ENCODE results near the gene TYW5. TPM values are rescaled to one million over a fixed set of nuclear protein-coding genes. Genes with fewer than 3 reads are reported as not detected.

The TYW5 gene
- total and polyA plus RNA-seq, 4 donors, result 3.3 to 18.8 (median 4.9) TPM

GRCh38 chr2:199983534-199983933 lies 28.2 kb upstream of the TYW5 start:
- no peak for ATAC-seq (ENCODE audit: insufficient read depth, low FRiP score)
- 66 to 73% methylated on average over 1 of the region's 1 CpG for WGBS, 2 donors
- TF ChIP-seq, protein P1, sequence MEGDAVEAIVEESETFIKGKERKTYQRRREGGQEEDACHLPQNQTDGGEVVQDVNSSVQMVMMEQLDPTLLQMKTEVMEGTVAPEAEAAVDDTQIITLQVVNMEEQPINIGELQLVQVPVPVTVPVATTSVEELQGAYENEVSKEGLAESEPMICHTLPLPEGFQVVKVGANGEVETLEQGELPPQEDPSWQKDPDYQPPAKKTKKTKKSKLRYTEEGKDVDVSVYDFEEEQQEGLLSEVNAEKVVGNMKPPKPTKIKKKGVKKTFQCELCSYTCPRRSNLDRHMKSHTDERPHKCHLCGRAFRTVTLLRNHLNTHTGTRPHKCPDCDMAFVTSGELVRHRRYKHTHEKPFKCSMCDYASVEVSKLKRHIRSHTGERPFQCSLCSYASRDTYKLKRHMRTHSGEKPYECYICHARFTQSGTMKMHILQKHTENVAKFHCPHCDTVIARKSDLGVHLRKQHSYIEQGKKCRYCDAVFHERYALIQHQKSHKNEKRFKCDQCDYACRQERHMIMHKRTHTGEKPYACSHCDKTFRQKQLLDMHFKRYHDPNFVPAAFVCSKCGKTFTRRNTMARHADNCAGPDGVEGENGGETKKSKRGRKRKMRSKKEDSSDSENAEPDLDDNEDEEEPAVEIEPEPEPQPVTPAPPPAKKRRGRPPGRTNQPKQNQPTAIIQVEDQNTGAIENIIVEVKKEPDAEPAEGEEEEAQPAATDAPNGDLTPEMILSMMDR (IDR thresholded peaks at IDR 0.05; ENCODE audit: control extremely low read depth, extremely low read depth), result no peak

DNA sequence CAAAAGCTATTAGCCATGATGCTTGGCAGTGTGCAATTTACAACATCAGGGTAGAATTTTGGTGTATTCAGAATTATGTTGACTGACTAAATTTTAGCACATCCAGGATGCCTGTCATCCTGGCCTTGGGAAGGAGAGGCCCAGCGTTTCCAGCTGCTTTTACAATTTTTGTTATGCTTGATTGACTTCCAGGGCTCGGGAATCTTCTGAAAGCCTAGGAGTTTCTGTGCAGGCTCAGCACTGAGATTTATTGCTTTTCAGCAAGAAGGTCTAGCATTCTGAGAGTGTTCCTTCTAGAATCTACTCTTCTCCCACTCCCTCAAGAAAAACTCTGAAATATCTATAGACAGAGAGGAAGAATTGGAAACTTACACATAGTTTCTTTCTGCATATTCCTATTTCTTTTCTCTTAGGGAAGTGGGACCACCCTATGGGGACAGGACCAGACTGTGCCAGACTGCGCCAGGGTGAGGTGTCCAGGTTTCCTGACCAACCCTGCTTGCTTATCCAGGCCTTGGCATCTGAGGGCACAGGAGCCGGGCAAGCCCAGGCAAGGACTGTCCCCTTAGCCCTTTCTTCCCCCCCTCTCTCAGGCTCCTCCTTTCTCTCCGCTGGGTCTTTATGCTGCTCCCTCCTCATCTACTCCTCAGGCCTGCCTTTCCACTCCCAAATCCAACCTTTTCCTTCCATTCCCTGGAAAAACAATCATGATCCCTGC lies 27.0 kb upstream of the TYW5 start:
- 80 to 86% methylated on average over 5 of the region's 5 CpGs for WGBS, 2 donors
- DNase-seq, result no peak
- Histone ChIP-seq H3K36me3 (ENCODE audit: control insufficient read depth in 4 of 4, insufficient read depth in 4 of 4, low read length in 4 of 4) (no peaks in the 10 kb centered on the region), H3K4me3 (no peak overlapping the region), H3K9me3 (ENCODE audit: control insufficient read depth in 4 of 4, insufficient read depth in 3 of 4, low read length in 3 of 4) (no peaks in the 10 kb centered on the region), H3K9ac (ENCODE audit: insufficient read depth in 1 of 2, low read length in 2 of 2) (no peak overlapping the region), H3K4me1 (ENCODE audit: control insufficient read depth in 5 of 5, insufficient read depth in 5 of 5, low read length in 5 of 5) (peaks cover 0 to 10% (median 0%) of the 10 kb centered on the region in 5 donors), H3K27ac (ENCODE audit: low read depth in 1 of 2, low read length in 1 of 2) (no peak overlapping the region), H3K27me3 (ENCODE audit: control insufficient read depth in 3 of 3, insufficient read depth in 3 of 3, low read length in 2 of 3) (no peaks in the 10 kb centered on the region)
- TF ChIP-seq, protein P1 (IDR thresholded peaks at IDR 0.05; ENCODE audit: control extremely low read depth, extremely low read depth), result no peak
- ATAC-seq (ENCODE audit: insufficient read depth, low FRiP score), result no peak

More at GRCh38 chr2:199983534-199983933, 28.2 kb upstream of the TYW5 start:
- Histone ChIP-seq H3K27me3 (ENCODE audit: control insufficient read depth in 3 of 3, insufficient read depth in 3 of 3, low read length in 2 of 3) (no peaks in the 10 kb centered on the region), H3K9ac (ENCODE audit: insufficient read depth in 1 of 2, low read length in 2 of 2) (no peak overlapping the region), H3K27ac (ENCODE audit: low read depth in 1 of 2, low read length in 1 of 2) (no peak overlapping the region), H3K4me3 (no peak overlapping the region), H3K9me3 (ENCODE audit: control insufficient read depth in 4 of 4, insufficient read depth in 3 of 4, low read length in 3 of 4) (no peaks in the 10 kb centered on the region), H3K4me1 (ENCODE audit: control insufficient read depth in 5 of 5, insufficient read depth in 5 of 5, low read length in 5 of 5) (peaks cover 0 to 22% (median 0%) of the 10 kb centered on the region in 5 donors), H3K36me3 (ENCODE audit: control insufficient read depth in 4 of 4, insufficient read depth in 4 of 4, low read length in 4 of 4) (no peaks in the 10 kb centered on the region)
- DNase-seq, result no peak

DNA sequence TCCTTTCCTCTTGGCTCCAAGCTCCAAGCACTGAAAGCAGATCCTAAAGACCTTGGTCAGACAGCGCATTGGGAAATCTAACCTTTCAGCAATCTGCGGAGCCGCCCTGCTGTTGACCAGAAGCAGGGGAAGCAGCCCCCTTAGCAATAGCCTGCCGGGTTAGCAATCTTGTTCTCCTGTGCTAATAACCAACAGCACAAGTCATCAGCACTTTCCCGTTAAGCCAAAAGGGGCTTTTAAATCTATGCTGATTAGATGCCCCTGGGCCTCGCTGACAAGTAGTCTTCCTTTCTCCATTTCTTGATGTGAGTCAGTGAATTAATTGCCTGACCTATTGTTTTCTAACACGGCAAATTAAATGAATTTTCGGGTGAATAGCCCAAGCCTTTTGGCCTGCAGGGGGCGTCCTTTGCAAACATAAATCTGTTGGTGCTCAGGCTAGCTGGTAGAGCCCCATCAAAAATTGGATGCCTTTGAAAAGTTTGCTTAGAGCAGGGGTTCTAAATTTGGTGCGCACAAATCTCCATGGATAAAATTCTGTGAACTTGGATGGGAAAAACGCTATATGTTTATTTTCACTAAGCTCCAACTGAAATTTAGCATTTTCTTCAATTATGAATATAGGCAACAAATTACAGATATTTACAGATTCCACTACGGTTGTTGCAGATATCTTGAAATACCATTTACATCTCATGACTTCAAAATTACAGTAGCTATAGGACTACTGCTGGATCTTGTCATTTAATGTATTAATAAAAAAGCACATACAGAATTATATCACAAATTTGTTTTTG lies 24.7 kb upstream of the TYW5 start:
- H3K36me3 ChIP-seq (ENCODE audit: control insufficient read depth in 4 of 4, insufficient read depth in 4 of 4, low read length in 4 of 4), result no peaks in the 10 kb centered on the region
- TF ChIP-seq, protein P1 (IDR thresholded peaks at IDR 0.05; ENCODE audit: control extremely low read depth, extremely low read depth), result peak; percentile 81
- peak overlapping the region in 1 of 2 donors; percentile 2 for H3K9ac ChIP-seq (ENCODE audit: insufficient read depth in 1 of 2, low read length in 2 of 2)
- DNase-seq (peak; percentile 82 to 88 (median 88)), ATAC-seq (ENCODE audit: insufficient read depth, low FRiP score) (peak; percentile 83)
- WGBS, 2 donors, result 18% methylated on average over 12 of the region's 12 CpGs
- no peaks in the 10 kb centered on the region for H3K27me3 ChIP-seq (ENCODE audit: control insufficient read depth in 3 of 3, insufficient read depth in 3 of 3, low read length in 2 of 3)
- H3K27ac ChIP-seq (ENCODE audit: low read depth in 1 of 2, low read length in 1 of 2), result no peak overlapping the region
- H3K4me3 ChIP-seq, result no peak overlapping the region
- H3K9me3 ChIP-seq (ENCODE audit: control insufficient read depth in 4 of 4, insufficient read depth in 3 of 4, low read length in 3 of 4), result no peaks in the 10 kb centered on the region
- H3K4me1 ChIP-seq (ENCODE audit: control insufficient read depth in 5 of 5, insufficient read depth in 5 of 5, low read length in 5 of 5), result peaks cover 0 to 10% (median 0%) of the 10 kb centered on the region in 5 donors

Data from lung (tissue), 12 donors.